ENCODE measurements around the gene DNAH12. TPM values are rescaled to one million over a fixed set of nuclear protein-coding genes. Genes with fewer than 3 reads are reported as not detected.

Gene DNAH12
- total RNA-seq, 1 experiment from 2014 or later, result not detected

DNA sequence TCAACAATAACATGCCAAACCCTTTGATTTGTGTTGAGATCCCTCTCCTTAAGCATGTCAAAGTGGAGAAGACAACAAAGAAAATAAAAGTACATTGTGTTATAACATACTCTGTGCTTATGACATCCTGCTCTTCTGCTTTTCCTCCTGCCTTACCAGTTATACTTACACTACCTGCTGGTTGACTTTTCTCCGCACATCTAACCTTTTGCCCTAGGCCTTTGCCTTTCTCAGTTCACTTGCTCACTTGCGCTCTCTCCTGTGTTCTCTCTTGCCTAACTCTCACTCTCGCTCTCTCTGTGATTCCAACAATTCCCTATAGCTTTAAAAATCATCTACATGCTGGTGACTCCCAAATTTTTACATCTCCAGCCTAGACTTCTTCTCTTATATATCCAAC is 5.7 kb downstream of the DNAH12 start (continued):
- TF ChIP-seq, protein P1, sequence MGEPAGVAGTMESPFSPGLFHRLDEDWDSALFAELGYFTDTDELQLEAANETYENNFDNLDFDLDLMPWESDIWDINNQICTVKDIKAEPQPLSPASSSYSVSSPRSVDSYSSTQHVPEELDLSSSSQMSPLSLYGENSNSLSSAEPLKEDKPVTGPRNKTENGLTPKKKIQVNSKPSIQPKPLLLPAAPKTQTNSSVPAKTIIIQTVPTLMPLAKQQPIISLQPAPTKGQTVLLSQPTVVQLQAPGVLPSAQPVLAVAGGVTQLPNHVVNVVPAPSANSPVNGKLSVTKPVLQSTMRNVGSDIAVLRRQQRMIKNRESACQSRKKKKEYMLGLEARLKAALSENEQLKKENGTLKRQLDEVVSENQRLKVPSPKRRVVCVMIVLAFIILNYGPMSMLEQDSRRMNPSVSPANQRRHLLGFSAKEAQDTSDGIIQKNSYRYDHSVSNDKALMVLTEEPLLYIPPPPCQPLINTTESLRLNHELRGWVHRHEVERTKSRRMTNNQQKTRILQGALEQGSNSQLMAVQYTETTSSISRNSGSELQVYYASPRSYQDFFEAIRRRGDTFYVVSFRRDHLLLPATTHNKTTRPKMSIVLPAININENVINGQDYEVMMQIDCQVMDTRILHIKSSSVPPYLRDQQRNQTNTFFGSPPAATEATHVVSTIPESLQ (CRISPR knock-in tag; IDR thresholded peaks at IDR 0.05), result no peak
- TF ChIP-seq CBFB (CRISPR knock-in tag; IDR thresholded peaks at IDR 0.05; ENCODE audit: low read depth), result no peak
- TF ChIP-seq SMAD3 (CRISPR knock-in tag; IDR thresholded peaks at IDR 0.05; ENCODE audit: borderline replicate concordance), result no peak
- TF ChIP-seq ESRRA (CRISPR knock-in tag; IDR thresholded peaks at IDR 0.05; ENCODE audit: borderline replicate concordance), result no peak
- no peak for TF ChIP-seq FOXJ3 (CRISPR knock-in tag; IDR thresholded peaks at IDR 0.05; ENCODE audit: borderline replicate concordance)
- TF ChIP-seq TP53 (CRISPR knock-in tag; IDR thresholded peaks at IDR 0.05), result no peak
- no peak for TF ChIP-seq FOXP1 (CRISPR knock-in tag; IDR thresholded peaks at IDR 0.05; ENCODE audit: borderline replicate concordance)
- no peak for TF ChIP-seq KAT7 (CRISPR knock-in tag; IDR thresholded peaks at IDR 0.05; ENCODE audit: borderline replicate concordance)
- TF ChIP-seq JUN (CRISPR knock-in tag; IDR thresholded peaks at IDR 0.05), result no peak
- TF ChIP-seq NR3C1 (CRISPR knock-in tag; conservative IDR thresholded peaks at IDR 0.05; ENCODE audit: low read depth), result no peak

DNA sequence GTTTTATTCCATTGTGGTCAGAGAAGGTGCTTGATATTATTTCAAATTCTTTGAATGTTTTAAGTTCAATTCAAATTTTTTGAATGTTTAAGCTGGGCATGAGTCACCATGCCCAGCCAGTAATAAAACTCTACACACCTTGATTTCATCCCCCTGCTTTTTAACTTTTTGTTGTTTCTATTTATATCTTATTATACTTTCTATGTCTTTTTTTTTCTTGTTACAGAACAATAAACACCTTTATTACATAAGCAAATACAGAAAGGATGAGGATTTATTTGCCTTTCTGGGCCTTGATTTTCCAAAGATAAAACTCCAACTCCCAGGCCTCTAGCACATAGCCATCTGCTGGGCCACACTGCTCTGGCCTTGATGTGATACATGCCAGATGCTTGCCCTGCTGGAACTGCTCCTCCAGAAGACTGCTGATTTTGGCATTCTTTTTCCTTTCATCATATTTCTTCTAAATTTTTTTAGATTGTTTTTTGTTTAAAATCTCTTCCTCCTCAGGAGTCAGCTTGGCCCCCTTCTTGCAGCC is 14.0 kb downstream of the DNAH12 start:
- Mint-ChIP-seq H3K27ac (no peak overlapping the region), H3K4me3 (no peak overlapping the region), H3K4me1 (no peaks in the 10 kb centered on the region), H3K9me3 (no peaks in the 10 kb centered on the region), H3K36me3 (no peaks in the 10 kb centered on the region), H3K27me3 (ENCODE audit: low read depth) (peaks cover 3% of the 10 kb centered on the region; the same call in 1 of the 2 replicates)
- POLR2A ChIA-PET, result no interaction called here
- TF ChIP-seq FOXJ3 (CRISPR knock-in tag; IDR thresholded peaks at IDR 0.05; ENCODE audit: borderline replicate concordance), result no peak
- TF ChIP-seq, protein P2, sequence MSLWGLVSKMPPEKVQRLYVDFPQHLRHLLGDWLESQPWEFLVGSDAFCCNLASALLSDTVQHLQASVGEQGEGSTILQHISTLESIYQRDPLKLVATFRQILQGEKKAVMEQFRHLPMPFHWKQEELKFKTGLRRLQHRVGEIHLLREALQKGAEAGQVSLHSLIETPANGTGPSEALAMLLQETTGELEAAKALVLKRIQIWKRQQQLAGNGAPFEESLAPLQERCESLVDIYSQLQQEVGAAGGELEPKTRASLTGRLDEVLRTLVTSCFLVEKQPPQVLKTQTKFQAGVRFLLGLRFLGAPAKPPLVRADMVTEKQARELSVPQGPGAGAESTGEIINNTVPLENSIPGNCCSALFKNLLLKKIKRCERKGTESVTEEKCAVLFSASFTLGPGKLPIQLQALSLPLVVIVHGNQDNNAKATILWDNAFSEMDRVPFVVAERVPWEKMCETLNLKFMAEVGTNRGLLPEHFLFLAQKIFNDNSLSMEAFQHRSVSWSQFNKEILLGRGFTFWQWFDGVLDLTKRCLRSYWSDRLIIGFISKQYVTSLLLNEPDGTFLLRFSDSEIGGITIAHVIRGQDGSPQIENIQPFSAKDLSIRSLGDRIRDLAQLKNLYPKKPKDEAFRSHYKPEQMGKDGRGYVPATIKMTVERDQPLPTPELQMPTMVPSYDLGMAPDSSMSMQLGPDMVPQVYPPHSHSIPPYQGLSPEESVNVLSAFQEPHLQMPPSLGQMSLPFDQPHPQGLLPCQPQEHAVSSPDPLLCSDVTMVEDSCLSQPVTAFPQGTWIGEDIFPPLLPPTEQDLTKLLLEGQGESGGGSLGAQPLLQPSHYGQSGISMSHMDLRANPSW (CRISPR knock-in tag; conservative IDR thresholded peaks at IDR 0.05; ENCODE audit: low read depth), result no peak
- TF ChIP-seq, protein P3, sequence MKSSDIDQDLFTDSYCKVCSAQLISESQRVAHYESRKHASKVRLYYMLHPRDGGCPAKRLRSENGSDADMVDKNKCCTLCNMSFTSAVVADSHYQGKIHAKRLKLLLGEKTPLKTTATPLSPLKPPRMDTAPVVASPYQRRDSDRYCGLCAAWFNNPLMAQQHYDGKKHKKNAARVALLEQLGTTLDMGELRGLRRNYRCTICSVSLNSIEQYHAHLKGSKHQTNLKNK (CRISPR knock-in tag; IDR thresholded peaks at IDR 0.05), result no peak
- TF ChIP-seq SOX15 (CRISPR knock-in tag; IDR thresholded peaks at IDR 0.05), result no peak
- TF ChIP-seq FOXK1 (CRISPR knock-in tag; IDR thresholded peaks at IDR 0.05), result no peak
- TF ChIP-seq ZBTB21 (CRISPR knock-in tag; IDR thresholded peaks at IDR 0.05; ENCODE audit: borderline replicate concordance), result no peak
- TF ChIP-seq, protein P4, sequence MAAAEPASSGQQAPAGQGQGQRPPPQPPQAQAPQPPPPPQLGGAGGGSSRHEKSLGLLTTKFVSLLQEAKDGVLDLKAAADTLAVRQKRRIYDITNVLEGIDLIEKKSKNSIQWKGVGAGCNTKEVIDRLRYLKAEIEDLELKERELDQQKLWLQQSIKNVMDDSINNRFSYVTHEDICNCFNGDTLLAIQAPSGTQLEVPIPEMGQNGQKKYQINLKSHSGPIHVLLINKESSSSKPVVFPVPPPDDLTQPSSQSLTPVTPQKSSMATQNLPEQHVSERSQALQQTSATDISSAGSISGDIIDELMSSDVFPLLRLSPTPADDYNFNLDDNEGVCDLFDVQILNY (CRISPR knock-in tag; IDR thresholded peaks at IDR 0.05), result no peak
- TF ChIP-seq, protein P5, sequence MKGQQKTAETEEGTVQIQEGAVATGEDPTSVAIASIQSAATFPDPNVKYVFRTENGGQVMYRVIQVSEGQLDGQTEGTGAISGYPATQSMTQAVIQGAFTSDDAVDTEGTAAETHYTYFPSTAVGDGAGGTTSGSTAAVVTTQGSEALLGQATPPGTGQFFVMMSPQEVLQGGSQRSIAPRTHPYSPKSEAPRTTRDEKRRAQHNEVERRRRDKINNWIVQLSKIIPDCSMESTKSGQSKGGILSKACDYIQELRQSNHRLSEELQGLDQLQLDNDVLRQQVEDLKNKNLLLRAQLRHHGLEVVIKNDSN (CRISPR knock-in tag; IDR thresholded peaks at IDR 0.05), result no peak
- TF ChIP-seq RORB (CRISPR knock-in tag; IDR thresholded peaks at IDR 0.05), result no peak
- no peak for TF ChIP-seq ZNF121 (CRISPR knock-in tag; IDR thresholded peaks at IDR 0.05)
- no peak for TF ChIP-seq TP53 (CRISPR knock-in tag; IDR thresholded peaks at IDR 0.05)
- no peak for TF ChIP-seq NR3C1 (CRISPR knock-in tag; conservative IDR thresholded peaks at IDR 0.05; ENCODE audit: low read depth)
- TF ChIP-seq, protein P6, sequence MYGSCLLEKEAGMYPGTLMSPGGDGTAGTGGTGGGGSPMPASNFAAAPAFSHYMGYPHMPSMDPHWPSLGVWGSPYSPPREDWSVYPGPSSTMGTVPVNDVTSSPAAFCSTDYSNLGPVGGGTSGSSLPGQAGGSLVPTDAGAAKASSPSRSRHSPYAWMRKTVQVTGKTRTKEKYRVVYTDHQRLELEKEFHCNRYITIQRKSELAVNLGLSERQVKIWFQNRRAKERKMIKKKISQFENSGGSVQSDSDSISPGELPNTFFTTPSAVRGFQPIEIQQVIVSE (CRISPR knock-in tag; IDR thresholded peaks at IDR 0.05; ENCODE audit: borderline replicate concordance), result no peak
- no peak for DNase-seq (ENCODE audit: low spot score)
- CTCF ChIA-PET, result interaction anchor here (0.6 kb wide), 1 partner anchor 133 kb away, joined by 3 read pairs; no protein-coding TSS in a partner anchor
- ATAC-seq, result no peak
